HPDE6-E6E7 (cell line): ENCODE results near the gene CCP110.

ENCODE experiments used
- DNase-seq: peaks from one replicate; pipeline ENCODE4 v3.0.0; 2011; ENCODE audit warnings: missing footprints; ENCODE audit errors: extremely low spot score

CCP110 gene

DNA sequence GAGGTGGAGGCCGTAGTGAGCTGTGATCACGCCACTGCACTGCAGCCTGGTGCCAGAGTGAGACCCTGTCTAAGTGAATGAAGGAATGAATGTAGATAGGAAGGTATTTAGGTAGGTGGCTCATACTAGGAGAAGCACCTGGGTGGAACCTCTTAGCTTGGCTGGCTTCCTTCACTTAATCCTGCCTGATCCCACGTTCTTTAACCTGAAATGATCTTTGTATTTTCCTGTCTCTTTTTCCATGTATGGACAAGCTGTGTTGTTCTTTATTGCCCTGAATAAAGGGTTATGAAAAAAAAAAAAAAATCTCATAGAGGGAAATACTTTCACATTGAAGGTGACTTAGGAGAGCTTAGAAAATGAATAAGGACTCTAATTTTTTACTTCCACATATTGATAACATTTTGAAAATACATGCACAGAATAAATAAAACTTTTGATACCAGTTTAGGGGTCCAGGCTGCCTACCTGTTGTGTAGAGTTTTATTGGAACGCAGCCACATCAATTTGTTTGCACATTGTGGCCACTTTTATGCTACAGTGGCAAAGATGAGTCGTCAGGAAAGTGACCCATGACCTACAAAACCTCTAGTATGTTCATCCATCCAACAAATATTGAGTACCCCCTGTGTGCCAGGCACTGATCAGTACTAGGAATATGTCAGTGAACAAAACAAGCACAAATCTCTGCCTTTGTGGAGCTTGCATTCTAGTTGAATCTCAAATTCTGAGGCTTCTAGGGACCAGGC lies 76.4 kb downstream of the CCP110 start:
- no peak for DNase-seq

DNA sequence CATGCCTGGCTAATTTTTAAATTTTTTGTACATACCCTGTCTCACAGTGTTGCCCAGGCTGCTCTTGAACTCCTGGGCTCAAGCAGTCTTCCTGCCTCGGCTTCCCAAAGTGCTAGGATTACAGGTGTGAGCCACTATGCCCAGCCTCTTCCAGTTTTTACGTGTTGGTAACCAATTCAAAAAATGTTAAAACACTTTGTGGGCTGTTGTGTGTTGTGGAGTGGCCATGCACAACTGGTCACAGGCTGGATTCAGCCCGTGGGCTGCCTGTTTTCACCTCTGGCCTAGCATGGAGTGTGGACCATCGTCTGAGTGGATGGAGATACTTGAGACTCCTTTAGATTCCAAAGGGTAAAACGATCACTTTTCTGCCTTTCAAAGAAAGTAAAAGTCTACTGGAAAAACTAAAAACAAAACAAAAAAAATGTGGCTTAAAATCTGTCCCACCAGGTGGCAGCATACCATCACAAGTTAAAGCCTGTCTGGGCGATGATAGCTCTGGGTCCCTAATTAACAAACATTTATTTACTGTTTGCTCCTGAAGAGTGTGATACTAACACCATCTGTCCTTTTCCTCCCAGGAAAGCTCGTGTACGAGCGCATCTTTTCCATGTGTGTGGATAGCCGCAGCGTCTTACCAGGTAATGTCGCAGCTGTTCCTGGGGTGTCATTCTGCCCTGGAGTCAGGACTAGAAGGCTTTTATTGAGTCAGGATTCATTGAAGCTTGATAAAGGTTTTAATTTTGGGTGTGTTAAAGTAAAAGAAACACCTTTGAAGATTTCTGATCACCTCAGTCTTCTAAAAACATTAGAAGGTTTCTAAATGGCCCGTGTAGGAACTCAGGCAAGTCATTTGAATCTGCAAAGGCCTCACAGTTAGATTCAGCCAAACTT lies 77.6 kb downstream of the CCP110 start:
- peak; percentile 22 for DNase-seq
